Activated CD4-positive, alpha-beta T cell treated with anti-CD3 and anti-CD28 coated beads for 4 hours (primary cell): ENCODE results near the gene PLEKHM3.
"Not testable (repeated sequence)": the region's sequence is repeated elsewhere in the genome, so short reads cannot be mapped to it uniquely, and the experiment has no call there.

Experiments used
- DNase-seq, 2 donors: peaks; one replicate each; pipeline ENCODE4 v3.0.0-alpha.2; 2020

PLEKHM3 gene

GRCh38 chr2:208037564-208038487 is 12.5 kb upstream of the PLEKHM3 start:
- DNase-seq = no peak

DNA sequence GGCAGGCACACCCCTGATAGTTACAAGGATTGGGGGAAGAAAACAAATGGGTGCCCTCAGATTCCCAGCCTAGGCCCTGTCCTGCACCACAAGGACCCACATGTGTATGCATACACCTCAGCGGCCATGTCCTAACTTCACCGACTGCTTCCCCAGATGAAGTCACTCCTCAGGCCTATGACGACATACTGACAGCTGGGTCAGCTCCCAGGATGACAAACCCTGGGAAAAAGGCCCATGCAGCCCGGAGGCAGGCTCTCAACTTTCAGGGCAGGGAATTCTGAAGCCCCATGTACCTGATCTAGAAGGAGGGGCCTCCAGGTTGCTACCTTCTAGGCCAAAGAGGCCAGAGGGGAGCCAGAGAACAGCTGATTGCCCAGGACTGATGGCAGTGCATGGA is 11.0 kb upstream of the PLEKHM3 start:
- no peak for DNase-seq

GRCh38 chr2:208034503-208035140 is 9.3 kb upstream of the PLEKHM3 start:
- no peak for DNase-seq

DNA sequence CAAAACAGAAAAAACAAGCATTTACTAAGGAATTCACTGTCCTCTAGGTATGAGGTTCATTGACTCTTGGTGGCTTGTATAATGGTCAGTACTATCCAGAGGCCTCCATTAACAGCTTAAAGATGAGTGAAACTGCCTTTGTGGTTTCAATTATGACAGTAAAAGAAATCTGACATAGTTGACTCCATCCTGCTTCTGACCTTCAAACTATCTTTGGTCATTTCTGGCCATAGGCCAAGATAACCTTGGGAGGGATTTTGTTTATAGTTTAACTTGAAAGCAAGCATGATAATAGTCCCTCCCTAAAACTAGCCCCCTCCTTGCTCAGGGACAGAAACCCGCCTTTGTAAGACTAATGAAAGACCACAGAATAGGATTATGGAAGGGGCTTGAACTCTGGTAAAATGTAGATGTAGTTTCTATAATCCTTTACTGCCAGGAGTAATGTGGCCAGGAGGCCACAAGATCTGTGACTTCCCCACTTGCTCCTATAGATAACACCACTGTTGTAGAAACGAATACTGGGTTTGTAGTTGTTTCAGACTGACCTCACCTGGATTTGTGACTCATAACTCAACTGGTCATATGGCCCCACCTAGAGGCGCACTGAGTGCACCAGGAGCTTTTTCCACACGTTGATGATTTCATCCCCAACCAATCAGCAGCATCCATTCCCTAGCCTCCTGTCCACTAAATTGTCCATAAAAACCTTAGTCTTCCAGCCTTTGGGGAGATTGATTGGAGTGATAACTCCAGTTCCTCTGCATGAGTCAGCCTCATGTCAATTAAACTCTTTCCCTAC is 8.6 kb upstream of the PLEKHM3 start:
- DNase-seq = peak; percentile 7 to 25

DNA sequence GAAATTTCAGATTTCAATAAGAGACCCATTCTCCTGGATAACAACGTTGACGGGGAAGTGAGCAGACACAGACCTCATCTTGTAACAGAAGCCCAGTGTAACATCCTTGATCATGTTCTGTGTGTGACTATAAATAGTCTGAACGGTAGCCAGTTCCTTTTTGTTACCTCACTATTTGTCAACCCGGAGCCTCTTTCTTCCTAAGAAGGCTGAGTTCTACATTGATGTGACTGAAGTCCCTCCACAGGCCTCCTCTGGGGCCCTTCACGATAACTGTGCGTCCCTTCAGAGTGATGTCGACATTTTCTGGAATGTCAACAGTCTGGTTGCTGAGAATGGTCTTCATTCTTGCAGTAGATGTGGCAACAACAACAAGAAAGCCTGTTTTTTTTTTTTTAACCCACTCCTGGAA is 6.3 kb upstream of the PLEKHM3 start:
- DNase-seq = no peak

- peak; percentile 12 to 16 for DNase-seq
These were observed 472 bp upstream of the PLEKHM3 start for GRCh38 chr2:208025814-208026184.

DNA sequence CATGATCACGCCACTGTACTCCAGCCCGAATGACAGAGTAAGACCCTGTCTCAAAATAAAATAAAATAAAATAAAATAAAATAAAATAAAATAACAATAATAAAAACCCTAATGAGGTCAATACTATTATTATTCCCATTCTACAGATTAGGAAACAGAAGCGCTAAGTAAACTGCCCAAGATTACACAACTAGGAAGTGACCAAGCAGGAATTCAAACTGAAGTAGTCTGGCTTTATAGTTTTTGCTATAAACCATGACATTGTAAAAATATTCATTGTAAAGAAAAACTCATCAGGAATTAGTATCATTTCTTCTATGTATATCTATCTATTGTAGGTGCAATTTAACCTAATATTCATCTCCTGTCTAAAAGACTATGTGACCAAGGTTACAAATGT is 1.2 kb downstream of the PLEKHM3 start:
- no peak for DNase-seq

GRCh38 chr2:208020253-208020652 is 5.1 kb downstream of the PLEKHM3 start:
- no peak for DNase-seq

- DNase-seq = not testable (repeated sequence)
These were observed 7.1 kb downstream of the PLEKHM3 start for GRCh38 chr2:208018124-208018712.

DNA sequence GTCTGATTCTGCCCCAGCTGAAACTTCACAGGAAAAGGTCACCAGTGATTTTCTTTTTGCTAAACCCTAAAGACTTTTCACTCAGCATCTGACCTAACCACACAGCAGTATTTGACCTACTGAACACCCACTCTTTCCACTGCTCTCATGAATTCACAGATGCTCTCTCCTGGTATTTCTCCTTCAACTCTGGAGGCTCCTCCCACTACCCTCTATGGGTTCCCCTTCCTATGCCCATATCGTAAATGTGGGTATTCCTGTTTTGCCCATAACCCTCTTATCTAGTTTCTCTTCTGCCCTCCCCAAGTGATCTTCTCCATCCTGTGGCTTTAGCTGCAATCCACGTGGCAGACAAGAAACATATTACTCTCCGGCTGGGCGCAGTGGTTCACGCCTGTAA is 7.6 kb downstream of the PLEKHM3 start:
- no peak for DNase-seq

DNA sequence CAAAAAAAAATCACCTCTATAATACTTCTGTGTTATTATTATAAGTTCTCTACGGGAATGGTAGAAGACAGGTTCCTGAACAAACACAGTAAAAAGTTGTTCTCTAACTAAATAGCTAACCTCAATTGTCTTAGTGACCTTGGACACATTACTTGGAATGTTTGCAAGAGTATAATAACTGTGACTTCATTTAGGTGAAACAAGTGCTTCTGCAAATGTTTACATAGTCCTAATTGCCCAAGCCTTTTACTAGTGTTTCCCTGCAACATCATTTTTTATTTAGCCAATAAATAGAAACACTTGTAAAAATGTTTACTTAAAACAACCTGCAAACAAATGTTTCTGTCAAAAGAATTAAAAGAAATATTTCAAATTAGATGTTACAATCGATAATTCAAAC is 9.9 kb downstream of the PLEKHM3 start:
- no peak for DNase-seq

DNA sequence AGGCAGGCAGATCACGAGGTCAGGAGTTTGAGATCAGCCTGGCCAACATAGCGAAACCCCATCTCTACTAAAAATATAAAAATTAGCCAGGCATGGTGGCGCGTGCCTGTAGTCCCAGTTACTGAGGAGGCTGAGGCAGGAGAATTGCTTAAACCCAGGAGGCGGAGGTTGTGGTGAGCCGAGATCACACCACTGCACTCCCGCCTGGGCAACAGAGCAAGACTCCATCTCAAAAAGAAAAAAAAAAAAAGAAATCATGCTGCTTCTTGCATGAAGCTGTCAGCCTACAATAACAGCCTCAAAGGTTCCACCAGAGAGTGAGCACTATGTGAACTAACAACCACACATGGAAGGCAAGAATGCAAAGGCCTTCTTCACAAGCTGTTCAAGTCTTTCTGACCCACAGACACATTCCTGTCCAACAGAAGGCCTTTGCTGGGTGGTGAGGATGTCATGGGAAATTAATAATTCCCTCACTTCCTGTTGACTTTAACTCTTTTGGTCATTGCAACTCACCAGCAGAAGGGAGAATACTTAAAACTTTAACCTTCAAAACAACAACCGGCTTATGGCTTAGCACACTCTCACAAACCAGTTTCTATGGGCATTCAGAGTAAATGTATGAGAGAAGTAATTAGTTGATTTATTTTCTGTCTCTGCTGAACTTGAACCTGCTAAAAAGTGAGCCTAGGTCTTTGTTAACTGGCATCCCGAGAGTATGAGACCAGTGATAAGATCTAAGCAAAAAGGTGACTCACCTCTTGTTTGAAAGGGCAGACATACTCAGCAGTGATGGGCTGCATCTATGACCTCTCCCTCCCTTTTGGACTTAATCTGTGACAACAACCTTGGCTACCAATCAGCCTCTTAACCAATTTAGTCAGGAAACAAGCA is 11.8 kb downstream of the PLEKHM3 start:
- DNase-seq = no peak

GRCh38 chr2:208012449-208012848 is 12.9 kb downstream of the PLEKHM3 start:
- no peak for DNase-seq

- DNase-seq = no peak
These were observed 14.8 kb downstream of the PLEKHM3 start for GRCh38 chr2:208010506-208010905.

GRCh38 chr2:208006833-208007232 is 18.5 kb downstream of the PLEKHM3 start:
- DNase-seq = no peak

GRCh38 chr2:208006337-208006736 is 19.0 kb downstream of the PLEKHM3 start:
- DNase-seq = no peak

DNA sequence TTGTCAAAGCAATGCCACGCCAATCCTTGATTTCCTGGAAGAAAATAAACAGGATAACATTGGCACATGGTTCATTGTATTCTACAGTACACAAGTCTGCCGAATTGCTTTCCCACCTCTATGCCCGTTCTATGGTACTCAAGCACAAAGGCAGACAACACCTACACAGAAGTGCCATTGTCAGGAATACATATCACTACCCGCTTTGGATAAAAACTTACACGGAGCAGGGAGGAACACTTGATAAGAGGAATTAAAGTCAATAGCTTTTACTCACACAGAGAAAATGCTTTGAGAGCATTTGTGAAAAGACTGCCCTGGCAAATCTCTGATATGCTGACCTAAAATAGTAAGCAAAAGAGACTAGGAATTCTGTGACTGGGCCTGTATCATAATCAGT is 23.4 kb downstream of the PLEKHM3 start:
- no peak for DNase-seq

- no peak for DNase-seq
These were observed 24.5 kb downstream of the PLEKHM3 start for GRCh38 chr2:208000701-208001395.

GRCh38 chr2:207996848-207997247 is 28.5 kb downstream of the PLEKHM3 start:
- no peak for DNase-seq

GRCh38 chr2:207995887-207996286 is 29.4 kb downstream of the PLEKHM3 start:
- DNase-seq = no peak

GRCh38 chr2:207993151-207993763 is 32.1 kb downstream of the PLEKHM3 start:
- DNase-seq = no peak
